NCI-H1092 treated with DMSO at 0.1 percent for 48 hours (cell line): ENCODE measurements around the gene RIMS1.

Source experiments
- DNase-seq: peaks from one replicate; lab custom pipeline; 2025; lab: John Stamatoyannopoulos, UW

RIMS1 gene

DNA sequence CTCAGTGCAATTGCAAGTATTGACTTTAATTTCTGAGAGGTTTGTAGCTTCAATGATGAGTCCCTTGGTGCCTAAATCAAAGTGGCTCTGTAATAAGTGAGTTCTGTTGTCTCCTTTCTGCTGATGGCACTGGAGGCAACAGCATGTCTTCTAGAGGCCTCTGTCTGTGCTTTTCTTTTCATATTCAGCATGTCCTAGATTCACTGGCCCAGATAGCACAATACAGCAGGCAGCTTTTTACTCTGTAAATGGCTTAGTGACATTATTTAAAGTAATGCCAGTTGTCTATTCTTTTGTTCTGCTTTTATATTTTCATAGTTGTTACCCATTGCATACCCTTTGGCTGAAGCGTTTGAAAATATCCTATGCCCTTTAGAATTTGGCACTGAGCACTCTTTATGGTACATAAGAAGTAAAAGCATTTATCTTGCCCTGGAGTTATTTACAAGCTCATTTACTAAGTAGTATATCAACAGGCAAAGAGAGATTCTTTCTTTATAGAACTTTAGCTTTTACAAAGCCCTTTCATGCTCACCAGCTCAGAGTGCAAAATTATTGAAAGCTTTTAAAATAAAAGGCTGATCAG lies 464.0 kb downstream of the RIMS1 start:
- no peak for DNase-seq

DNA sequence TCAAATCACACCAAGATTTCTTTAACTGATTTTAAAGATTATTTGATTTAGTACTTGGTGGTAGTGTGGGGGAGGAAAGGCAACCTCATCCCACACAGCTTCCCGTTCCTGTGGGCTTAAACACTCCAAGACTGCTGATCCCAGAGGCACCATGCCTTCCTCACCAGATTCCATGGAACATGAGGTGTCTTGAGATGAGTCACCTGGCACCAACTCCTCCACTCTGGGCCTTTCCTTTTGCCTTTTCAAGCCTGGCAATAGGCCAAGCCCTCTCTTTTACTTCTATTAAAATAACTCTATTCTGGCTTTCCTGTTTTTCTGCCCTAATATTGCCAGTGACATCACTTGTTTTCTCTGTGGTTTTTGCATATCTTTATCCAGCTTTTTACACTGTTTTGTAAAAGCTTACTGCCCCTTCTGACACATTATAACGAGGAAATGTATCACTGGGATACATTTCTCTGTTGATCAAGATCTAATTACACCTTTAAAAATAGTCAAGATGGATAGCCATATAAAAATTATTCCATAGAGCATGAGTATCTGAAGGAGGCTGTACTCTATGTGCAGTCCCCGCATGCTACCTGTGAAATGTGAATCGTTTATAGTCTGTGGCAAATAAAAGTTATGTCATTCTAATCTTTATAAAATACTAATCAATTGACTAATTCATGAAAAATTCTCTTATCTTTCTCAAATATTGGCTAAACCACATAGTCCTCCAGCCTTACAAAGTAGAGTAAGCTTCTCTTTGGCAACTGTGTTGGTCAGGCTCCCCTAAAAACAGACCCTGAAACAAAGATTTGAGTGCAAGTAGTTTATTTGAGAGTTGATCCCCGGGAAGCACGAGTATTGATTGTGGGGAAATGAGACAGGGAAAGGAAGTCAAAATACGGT lies 477.7 kb downstream of the RIMS1 start:
- DNase-seq, result no peak

DNA sequence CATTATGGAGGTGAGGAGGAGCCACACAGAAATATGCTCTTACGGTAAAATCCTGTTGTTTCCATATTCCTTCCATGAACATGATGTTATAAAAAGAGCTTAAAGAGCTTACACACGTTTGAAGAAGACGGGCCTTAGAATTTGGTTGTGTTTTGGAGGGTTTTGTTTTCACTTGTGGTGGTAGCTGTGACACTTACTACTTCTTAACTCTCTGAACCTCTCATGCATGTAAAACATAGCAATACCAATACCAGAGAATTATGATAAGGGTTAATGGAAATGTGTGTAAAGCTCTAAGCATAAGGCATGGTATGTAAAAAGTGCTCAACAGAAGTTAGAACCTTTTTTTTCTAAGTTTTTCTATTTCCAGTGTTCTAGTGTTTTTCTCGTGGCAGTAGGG lies 479.4 kb downstream of the RIMS1 start:
- no peak for DNase-seq

DNA sequence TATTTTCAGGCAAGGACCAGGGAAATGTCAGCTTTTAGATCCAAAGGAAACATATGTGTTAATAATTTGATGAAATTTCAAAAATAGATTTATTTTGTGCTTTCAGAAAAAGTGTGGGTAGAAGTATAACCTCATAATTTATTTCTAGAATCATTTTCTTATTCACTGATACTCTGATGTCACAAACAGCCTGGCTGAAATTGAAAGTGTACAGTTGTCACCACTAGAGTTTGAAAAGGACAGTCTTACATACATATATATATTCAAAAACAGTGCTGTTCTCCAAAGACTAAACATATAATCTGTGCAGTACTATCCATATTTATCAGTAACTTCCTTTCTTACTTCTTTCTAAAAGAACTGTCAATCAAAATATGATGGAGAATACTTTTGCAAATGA lies 481.1 kb downstream of the RIMS1 start:
- no peak for DNase-seq

DNA sequence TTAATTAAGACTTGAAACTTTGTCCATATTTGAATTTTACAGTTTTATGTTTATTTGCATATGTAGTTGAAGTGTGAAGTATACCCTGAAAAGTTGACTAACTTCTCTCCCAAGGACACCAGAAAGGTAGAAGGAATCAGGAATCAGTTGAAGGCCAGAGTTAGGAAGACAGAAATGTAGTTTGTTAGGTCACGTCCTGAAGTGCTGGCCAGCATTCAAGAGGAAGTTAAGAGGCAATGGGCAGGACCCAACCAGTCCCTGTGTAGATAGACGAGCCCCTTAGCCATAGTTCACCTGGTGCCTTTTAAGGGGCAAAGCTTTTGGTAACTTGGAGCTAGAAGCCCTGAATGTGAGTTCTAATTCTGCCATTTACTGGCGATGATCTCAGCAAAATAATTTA lies 485.1 kb downstream of the RIMS1 start:
- DNase-seq, result no peak

DNA sequence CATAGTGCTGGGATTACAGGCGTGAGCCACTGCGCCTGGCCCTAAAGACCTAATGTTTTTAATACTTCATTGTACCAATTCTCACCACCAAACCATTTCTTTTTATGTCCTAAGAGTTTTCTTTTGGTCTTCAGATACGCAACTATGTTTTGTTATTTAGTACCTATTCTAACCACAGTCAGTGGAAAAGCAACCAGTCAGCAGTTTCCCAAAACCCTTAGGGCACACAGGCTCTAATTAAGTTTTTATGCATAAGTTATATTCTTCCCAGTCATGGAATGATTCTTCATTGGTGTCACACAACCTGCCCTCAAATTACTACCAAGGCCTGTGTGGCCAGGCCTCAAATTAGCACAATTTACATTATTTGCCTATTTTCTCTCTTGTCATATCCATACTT lies 487.8 kb downstream of the RIMS1 start:
- no peak for DNase-seq

DNA sequence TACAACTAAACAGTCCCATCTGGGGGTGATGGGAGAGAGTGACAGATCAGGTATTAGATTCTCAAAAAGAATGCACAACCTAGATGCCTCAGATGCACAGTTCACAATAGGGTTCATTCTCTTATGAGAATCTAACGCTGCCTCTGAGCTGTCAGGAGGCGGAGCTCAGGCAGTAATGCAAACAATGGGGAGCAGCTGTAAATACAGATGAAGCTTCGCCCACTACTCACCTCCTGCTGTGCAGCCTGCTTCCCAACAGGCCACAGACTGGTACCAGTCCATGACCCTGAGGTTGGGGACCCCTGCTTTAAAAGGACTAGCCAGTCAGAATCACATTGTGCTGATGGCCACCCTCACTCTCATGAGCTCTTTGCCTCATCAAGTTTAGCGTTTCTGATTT lies 488.5 kb downstream of the RIMS1 start:
- DNase-seq, result no peak

DNA sequence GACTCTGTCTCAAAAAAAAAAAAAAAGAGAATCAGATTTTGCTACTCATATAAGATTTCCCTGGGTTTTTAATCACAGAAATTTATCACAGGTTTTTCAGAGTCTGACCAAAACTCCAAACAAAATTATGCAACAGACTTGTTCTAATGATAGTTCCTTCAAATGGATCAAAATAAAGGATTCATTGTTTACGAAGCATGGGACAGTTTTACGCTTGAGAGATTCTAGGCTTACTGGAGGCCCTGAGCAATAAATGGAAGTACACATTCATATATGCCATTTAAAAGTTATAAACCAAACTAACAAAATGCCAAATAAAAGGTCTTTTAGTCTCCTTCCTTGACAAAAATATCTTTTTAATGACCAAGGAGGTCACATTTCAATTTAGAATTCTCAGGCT lies 490.4 kb downstream of the RIMS1 start:
- no peak for DNase-seq

DNA sequence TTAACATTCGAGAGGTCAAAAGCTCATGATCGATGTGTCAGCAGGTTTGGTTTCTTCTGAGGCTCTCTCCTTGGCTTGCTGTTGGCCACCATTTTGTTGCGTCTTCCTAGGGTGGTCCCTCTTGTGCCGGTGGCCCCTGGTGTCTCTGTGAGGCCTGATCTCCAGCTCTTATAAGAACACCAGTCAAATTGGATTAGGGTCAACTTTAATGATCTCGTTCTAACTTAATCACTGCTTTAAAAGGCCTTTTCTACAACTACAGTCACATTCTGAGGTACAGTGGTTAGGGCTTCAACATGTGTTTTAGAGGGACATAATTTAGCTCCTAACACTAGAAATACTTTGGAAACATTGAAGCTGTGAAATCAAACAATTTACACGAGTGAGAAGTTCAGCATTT lies 494.7 kb downstream of the RIMS1 start:
- no peak for DNase-seq

DNA sequence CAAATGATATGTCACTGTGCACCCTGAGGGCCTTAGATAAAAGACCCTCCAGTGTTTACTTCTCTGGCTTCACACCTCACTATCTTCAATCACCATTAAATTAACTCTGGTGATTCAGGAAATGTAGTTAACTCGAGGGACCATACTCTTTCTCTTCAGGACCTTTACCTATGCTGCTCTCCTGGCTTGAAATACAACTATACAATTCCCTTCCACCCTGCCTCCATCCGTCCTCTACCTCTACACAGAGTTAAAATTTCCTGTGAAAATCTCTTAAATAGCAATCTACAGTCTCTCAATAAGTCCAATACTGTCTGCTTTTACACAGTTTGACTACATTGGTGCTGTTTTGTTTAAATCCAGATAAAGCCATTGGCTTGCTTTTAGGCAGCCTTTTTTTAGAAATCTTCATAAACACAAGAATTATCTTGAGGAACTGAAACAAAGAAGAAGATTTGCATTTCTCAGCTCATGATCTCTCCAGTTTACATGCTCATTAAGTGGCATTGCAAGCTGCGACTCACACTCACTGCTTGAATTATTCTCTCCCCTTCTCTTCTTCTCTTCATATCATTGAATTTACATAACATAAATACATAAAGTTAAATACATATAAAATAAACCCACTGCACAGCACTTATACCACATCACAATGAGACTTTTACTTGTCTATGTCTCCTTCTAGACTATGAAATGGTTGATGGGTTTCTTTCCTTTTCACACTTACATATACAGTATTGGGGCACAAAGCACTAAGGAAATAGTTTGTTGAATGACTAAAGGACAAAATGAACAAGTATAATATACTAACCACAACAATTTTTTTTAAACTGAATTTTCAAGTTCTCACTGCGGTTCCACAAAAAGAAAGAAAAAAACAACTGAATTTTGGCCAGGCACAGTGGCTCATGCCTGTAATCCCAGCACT lies 496.5 kb downstream of the RIMS1 start:
- DNase-seq, result no peak

DNA sequence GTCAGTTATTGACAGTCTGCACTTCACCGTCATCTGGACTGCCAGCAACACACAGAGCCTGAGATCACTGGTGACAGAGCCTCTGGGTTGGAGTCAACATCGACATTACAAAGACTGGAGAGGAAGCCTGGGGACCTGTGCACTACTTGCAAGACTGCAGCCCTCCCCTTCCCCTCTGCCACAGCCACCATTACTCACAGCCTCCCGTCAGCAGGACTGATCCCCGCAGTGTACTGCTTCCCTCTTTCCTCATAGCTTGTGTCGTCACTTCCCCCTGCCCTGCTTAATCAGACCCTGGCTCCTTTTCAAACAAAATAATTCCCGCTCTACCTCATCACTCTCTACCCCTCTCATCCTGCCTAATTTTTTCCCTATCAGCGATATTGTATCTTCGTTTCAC lies 500.0 kb downstream of the RIMS1 start:
- no peak for DNase-seq

DNA sequence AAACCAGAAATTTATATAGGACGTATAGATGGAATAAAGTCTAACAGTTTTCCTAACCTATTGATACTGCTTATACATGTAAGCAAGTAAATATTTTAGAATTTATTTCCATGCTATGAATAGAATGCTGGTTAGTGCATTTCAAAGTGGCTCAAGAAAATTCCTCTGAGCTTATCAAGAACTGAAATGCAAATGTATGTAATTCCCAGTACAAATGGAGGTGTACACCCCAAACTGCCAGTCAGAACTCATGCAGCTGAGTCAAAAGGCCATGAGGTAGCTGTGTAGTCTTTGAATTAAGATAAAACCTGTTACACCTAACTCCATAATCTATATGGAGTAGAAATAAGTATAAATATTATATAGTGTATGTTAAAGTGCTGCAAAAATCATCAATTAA lies 503.3 kb downstream of the RIMS1 start:
- DNase-seq, result no peak

DNA sequence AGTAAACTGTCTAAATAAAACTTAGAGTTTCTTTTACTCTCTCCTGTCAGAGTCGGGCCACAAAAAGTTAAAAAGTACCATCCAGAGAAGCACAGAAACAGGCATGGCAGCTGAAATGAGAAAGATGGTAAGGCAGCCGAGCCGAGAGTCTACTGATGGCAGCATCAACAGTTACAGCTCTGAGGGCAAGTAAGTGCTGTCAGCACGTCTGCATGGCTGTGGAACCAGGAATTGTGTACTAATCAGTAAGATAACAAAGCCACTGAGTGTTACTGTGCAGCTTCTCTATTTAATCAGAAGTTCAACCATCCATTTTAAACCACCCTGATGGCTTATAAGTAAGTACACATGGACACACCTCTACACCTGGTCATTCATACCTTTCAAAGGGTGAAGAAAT lies 504.2 kb downstream of the RIMS1 start:
- DNase-seq, result no peak

DNA sequence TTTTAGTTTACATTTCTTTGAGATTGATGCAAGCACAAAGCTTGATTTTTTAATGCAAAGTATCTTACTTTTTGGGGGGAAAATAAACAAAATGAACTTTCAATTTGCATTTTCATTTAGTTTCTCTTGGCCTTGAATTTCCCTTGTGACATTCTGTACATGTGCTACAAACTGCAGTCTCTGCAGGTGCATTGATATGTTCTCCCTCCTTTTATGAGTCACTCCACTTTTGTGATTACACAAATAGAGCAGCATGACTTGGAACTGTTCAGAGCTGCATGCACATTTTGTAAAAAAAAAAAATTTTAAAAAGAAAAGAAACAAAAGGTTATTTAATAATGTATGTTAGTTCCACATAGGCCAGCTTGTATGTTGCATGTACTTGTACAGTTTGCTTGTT lies 515.5 kb downstream of the RIMS1 start:
- no peak for DNase-seq

DNA sequence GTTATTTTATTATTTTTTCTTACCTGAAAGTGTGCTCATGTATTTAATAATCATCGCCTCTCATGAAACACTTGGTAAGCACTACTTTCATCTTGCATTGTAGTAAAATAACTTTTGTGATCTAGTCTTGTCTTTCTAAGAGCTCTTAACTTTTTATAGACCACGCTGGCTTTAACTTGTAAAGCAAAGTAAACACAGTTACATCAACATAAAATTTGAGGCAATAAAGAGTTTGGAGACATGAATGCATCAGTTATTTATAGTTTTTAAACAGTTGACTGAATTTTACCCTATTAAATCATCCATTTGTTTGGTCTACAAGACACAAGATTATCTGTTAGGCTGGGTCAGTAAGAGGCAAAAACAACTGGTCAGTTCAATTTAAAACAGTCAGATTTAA lies 517.1 kb downstream of the RIMS1 start:
- no peak for DNase-seq

DNA sequence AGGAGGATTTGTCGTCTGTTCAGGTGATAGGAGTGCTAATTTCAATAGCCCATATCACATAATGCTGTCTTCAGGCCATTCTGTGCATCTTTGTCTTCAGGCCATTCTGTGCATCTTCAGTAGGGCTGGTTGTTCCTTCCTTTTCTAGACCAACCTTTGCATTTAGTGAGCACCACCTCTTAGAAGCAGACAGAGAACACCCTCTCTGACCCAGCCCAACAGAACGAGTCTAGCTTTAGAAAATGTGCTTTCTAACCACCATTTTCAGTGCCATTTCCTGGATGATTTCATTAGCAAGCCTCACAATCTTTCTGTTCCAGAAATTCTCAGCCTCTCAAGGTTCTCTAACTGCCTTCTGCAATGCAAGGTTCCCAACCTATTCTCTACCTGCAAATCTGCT lies 520.2 kb downstream of the RIMS1 start:
- DNase-seq, result no peak

DNA sequence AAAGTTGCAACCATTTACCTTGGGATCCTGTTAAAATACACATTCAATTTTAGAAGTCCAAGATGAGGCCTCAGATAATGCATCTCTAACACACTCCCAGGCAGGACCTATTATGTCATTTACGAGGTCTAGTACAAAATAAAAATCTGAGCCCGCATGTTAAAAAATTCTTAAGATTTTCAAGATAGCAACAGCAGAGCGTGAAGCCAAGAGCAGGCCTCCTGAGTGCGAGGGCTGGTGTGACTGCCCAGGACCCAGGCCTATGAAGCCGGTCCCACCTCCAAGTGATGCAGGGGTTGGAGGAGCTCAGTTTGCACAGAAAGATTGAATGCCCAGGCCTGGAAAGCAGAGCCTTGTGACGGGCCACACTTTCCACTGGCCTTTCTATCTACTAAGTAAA lies 524.4 kb downstream of the RIMS1 start:
- no peak for DNase-seq

DNA sequence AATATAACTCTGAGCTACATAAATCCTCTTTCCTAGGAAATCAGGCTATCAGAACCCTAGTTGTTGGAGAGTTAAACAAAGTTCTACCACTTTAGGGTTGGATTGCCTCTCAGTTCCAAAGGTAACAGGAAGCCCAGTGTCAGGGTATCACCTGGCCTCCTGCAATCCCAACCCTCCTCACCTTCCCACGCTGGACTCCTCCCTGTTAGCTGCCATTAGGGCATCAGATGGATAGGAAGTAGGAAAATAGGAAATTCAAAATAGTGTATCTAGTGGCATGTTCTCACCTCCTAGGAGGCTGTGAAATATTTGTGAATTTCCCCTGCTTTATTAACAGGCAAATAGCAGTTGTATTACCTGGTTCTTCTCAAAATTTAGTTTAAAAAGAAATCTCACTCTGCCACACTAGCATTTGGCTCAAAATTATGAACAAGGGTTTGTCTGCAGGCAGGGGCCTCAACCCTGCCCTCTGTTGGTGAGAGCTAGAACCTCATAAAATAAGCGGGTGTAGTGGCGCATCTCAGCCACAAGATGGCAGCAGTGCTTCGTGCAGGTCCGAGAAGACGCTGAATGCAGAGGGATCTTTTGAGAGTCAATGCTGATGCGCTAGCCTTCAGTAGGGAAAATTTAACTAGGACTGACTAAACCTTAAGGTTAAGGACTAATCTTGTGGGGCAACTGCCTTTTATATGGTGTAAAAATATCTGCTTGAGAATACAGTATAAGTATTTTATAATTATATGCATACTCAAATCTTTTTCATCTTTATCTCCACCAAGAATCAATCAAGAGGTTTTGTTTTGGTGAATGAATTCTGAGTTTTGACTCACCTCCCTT lies 525.7 kb downstream of the RIMS1 start:
- DNase-seq, result peak; percentile 49

DNA sequence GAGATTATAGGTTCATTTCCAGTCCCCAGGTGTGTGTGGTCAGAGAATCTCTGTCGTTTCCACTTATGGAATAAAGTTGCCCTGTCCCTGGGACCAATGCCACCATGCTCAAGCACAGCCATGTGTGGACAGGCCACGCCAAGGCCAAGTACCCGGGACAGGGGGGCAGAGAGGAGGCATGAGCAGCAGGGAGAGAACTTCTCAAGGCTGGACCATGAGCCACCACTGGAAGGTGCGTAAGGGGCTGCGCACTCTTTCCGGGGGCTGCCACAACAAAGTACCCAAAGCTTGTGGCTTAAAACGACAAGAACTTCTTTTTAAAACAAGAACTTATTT lies 526.3 kb downstream of the RIMS1 start:
- no peak for DNase-seq

DNA sequence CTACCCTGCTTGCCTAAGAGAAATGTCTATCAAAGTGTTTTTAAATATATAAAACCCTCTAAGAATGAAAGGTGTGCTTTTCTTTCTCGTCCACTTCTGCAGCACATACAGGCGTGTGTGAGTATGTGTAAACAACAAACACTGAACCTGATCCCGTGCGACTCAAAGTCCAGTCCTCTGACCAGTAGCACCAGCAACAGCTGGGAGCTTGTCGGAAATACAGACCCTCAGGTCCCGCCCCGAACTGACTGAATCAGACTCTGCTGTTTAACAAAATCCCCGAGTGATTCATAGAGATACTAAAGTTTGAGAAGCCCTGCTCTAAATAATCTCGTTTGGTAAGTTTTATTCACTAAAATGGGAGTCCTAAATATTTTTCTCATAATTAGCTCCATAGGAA lies 527.5 kb downstream of the RIMS1 start:
- no peak for DNase-seq

DNA sequence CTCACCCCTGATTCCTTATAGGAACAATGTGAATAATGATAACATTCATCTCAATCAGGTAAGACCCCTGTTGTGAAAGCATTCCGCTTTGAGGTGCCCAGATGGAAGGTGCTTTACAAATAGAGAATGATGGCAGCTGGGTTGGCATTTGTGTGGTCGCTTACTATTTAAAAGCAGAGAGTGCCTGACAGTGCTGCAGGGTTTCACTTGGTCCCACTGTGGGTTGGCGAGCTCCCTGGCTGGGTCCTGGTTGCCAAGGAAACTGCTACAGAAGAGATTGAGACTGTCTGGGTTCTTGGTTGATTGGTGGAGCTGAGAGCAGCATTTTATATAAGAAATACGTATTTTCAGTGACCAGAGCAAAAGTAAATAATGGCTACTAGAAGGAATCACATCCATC lies 528.3 kb downstream of the RIMS1 start:
- no peak for DNase-seq
